ENCODE measurements around the gene LCAT. TPM values are rescaled to one million over a fixed set of nuclear protein-coding genes. Genes with fewer than 3 reads are reported as not detected.

The LCAT gene
- total RNA-seq, 1 donor from 2014 or later, result 17.0 TPM

DNA sequence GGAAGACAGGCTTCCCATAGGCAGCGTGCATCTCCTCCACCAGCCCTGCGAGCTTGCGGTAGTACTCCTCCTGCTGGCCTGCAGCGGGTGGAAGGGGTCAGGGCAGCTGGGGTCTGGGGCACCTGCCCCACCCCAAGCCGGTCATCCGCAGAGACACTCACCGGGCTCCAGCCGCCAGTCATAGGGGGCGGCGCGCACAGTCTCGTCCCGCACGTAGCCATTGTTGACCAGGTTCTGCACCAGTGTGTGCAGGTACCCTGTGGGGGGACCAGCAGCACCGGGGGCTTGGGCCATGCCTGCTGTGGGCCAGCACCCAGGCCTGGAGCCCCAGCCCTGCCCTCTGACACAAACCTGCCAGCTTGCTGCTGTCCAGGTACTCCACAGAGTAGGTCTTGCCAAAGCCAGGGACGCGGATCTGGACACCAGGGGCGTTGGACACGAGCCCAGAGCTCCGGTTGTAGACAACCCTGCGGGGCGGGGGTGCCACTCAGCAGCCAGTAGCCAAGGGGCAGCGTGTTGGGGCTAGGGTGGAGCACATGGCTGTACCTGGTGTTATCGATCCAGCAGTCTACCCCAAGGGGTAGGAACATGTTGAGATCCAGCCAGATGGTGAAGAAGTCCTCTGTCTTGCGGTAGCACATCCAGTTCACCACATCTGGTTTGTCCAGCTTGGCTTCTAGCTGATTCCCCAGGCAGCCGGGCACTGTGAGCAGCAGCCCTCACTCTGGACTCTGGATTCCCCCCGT lies 1.2 kb downstream of the LCAT start:
- peaks cover 18% of the 10 kb centered on the region for H3K4me1 Mint-ChIP-seq
- H3K27ac Mint-ChIP-seq, result no peak overlapping the region
- ChIA-PET POLR2A (interaction anchor here (0.6 to 1.4 kb wide), 2 partner anchors 42 to 130 kb away, joined by 3 to 4 read pairs; no protein-coding TSS in a partner anchor), CTCF (interaction anchor here (0.6 to 2.6 kb wide), 8 partner anchors 10 to 123 kb away, joined by 3 to 15 read pairs (median 3); no protein-coding TSS in a partner anchor)
- no peak for DNase-seq
- intact Hi-C loops (cut with micrococcal nuclease), result no loop called here
- no peak for TF ChIP-seq CTCF (IDR thresholded peaks at IDR 0.05)
- no peaks in the 10 kb centered on the region for H3K9me3 Mint-ChIP-seq
- H3K36me3 Mint-ChIP-seq (ENCODE audit: low read depth), result peaks cover 13% of the 10 kb centered on the region
- peak; percentile 7 for ATAC-seq (ENCODE audit: low read depth)
- no peak overlapping the region for H3K4me3 Mint-ChIP-seq
- H3K27me3 Mint-ChIP-seq, result no peaks in the 10 kb centered on the region

GRCh38 chr16:67942200-67942509 lies 1.8 kb downstream of the LCAT start:
- Mint-ChIP-seq H3K27ac (no peak overlapping the region), H3K27me3 (no peaks in the 10 kb centered on the region), H3K9me3 (no peaks in the 10 kb centered on the region), H3K4me3 (no peak overlapping the region), H3K36me3 (ENCODE audit: low read depth) (peaks cover 13% of the 10 kb centered on the region), H3K4me1 (peaks cover 22% of the 10 kb centered on the region)
- DNase-seq, result no peak
- peak; percentile 81 for ATAC-seq (ENCODE audit: low read depth)
- no peak for TF ChIP-seq CTCF (IDR thresholded peaks at IDR 0.05)
- intact Hi-C loops (cut with micrococcal nuclease), result no loop called here
- CTCF ChIA-PET, result interaction anchor here (0.6 to 2.6 kb wide), 9 partner anchors 10 to 123 kb away, joined by 3 to 15 read pairs (median 3); no protein-coding TSS in a partner anchor
- POLR2A ChIA-PET, result interaction anchor here (0.6 to 1.4 kb wide), 3 partner anchors 9 to 130 kb away, joined by 3 to 4 read pairs (median 3); no protein-coding TSS in a partner anchor

- no peak for DNase-seq
- H3K27me3 Mint-ChIP-seq, result no peaks in the 10 kb centered on the region
- POLR2A ChIA-PET, result interaction anchor here (1.0 to 1.4 kb wide), 2 partner anchors 9 to 43 kb away, joined by 3 read pairs; no protein-coding TSS in a partner anchor
- no peak for TF ChIP-seq CTCF (IDR thresholded peaks at IDR 0.05)
- no peaks in the 10 kb centered on the region for H3K9me3 Mint-ChIP-seq
- no peak for ATAC-seq (ENCODE audit: low read depth)
- peaks cover 27% of the 10 kb centered on the region for H3K4me1 Mint-ChIP-seq
- H3K36me3 Mint-ChIP-seq (ENCODE audit: low read depth), result peaks cover 17% of the 10 kb centered on the region
- H3K27ac Mint-ChIP-seq, result peak overlapping the region; percentile 30
- H3K4me3 Mint-ChIP-seq, result no peak overlapping the region
- CTCF ChIA-PET, result interaction anchor here (0.6 to 2.9 kb wide), 11 partner anchors 9 to 258 kb away, joined by 3 to 15 read pairs (median 3); no protein-coding TSS in a partner anchor
- intact Hi-C loops (cut with micrococcal nuclease), result no loop called here
Observed at GRCh38 chr16:67941469-67942199, 2.3 kb downstream of the LCAT start.

GRCh38 chr16:67940446-67941089 lies 3.4 kb downstream of the LCAT start:
- Mint-ChIP-seq H3K36me3 (ENCODE audit: low read depth) (peaks cover 20% of the 10 kb centered on the region), H3K27ac (peak overlapping the region; percentile 66), H3K4me3 (peak overlapping the region; percentile 4), H3K27me3 (no peaks in the 10 kb centered on the region), H3K4me1 (peaks cover 30% of the 10 kb centered on the region), H3K9me3 (no peaks in the 10 kb centered on the region)
- ATAC-seq (ENCODE audit: low read depth) (no peak), DNase-seq (no peak)
- intact Hi-C loops (cut with micrococcal nuclease), result no loop called here
- no peak for TF ChIP-seq CTCF (IDR thresholded peaks at IDR 0.05)
- POLR2A ChIA-PET, result interaction anchor here (0.6 to 0.8 kb wide), 2 partner anchors 60 to 104 kb away, joined by 3 read pairs; no protein-coding TSS in a partner anchor
- CTCF ChIA-PET, result interaction anchor here (0.6 to 2.9 kb wide), 5 partner anchors 45 to 257 kb away, joined by 3 to 15 read pairs (median 4); no protein-coding TSS in a partner anchor

Measured in activated B cell treated with CpG ODN at 0.5 μM for 24 hours (primary cell).